Uterus (tissue), 2 donors: ENCODE data around the gene STX4.

Experiments
- POLR2A ChIP-seq, 2 donors: fragments of 450-650 bp; IDR thresholded peaks; one replicate each; pipeline ENCODE4 v1.6.1; 2016; ENCODE audit warnings: antibody characterized with exemption in 2 of 2, mild to moderate bottlenecking in 1 of 2, moderate library complexity in 1 of 2
- TF ChIP-seq, protein P1 (sequence below), 4 experiments: fragments of 200-600 bp in 2 of 4; fragments of 450-650 bp in 2 of 4; sonication (generic) in 2 of 4; IDR thresholded peaks; one replicate each; pipeline ENCODE4 v1.5.1; 2016 to 2019; ENCODE audit warnings: antibody characterized with exemption in 4 of 4, mild to moderate bottlenecking in 2 of 4, moderate library complexity in 1 of 4

DNA sequence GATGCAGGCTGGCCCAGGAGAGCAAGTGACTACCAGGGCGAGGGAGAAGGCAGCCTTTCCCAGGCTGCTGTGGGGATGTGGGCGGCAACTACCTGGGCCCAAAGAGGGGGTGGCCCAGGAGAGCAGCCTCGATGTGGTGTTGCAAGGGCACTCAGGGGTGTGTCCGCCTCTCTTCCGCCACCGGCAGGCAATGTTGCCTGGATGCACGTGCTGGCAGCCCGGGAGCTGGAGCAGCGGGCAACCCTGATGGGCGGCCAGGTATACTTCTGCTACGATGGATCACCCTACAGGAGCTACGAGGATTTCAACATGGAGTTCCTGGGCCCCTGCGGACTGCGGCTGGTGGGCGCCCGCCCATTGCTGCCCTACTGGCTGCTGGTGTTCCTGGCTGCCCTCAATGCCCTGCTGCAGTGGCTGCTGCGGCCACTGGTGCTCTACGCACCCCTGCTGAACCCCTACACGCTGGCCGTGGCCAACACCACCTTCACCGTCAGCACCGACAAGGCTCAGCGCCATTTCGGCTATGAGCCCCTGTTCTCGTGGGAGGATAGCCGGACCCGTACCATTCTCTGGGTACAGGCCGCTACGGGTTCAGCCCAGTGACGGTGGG, 45.7 kb upstream of the STX4 start:
- TF ChIP-seq, protein P1, sequence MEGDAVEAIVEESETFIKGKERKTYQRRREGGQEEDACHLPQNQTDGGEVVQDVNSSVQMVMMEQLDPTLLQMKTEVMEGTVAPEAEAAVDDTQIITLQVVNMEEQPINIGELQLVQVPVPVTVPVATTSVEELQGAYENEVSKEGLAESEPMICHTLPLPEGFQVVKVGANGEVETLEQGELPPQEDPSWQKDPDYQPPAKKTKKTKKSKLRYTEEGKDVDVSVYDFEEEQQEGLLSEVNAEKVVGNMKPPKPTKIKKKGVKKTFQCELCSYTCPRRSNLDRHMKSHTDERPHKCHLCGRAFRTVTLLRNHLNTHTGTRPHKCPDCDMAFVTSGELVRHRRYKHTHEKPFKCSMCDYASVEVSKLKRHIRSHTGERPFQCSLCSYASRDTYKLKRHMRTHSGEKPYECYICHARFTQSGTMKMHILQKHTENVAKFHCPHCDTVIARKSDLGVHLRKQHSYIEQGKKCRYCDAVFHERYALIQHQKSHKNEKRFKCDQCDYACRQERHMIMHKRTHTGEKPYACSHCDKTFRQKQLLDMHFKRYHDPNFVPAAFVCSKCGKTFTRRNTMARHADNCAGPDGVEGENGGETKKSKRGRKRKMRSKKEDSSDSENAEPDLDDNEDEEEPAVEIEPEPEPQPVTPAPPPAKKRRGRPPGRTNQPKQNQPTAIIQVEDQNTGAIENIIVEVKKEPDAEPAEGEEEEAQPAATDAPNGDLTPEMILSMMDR (IDR thresholded peaks at IDR 0.05), result no peak
- no peak for TF ChIP-seq POLR2A (IDR thresholded peaks at IDR 0.05)
